GF-D8 (cell line): ENCODE data around the gene MEST.
"Not testable (repeated sequence)": the region's sequence is repeated elsewhere in the genome, so short reads cannot be mapped to it uniquely, and the experiment has no call there.

Experiments
- DNase-seq: peaks from one replicate; lab custom pipeline; 2025; lab: John Stamatoyannopoulos, UW

Gene MEST

DNA sequence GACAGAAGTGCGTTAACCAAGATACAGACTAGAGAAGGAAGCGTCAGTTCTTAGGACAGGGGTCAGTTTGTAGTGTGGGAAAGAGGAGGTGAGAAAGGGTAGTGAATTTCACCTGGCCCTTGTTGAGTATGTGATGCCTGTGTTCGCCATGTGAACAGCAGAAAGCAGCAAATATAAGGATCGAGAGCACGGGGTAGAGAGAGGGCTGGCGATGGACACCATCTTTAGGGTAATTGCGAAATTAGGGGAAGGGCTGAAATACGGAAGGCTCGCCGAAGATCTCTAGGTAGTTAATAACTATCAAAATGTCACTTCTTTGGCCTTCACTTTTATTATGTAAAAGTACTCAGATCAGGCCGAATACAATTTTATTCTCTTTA, 6.2 kb upstream of the MEST start:
- no peak for DNase-seq

DNA sequence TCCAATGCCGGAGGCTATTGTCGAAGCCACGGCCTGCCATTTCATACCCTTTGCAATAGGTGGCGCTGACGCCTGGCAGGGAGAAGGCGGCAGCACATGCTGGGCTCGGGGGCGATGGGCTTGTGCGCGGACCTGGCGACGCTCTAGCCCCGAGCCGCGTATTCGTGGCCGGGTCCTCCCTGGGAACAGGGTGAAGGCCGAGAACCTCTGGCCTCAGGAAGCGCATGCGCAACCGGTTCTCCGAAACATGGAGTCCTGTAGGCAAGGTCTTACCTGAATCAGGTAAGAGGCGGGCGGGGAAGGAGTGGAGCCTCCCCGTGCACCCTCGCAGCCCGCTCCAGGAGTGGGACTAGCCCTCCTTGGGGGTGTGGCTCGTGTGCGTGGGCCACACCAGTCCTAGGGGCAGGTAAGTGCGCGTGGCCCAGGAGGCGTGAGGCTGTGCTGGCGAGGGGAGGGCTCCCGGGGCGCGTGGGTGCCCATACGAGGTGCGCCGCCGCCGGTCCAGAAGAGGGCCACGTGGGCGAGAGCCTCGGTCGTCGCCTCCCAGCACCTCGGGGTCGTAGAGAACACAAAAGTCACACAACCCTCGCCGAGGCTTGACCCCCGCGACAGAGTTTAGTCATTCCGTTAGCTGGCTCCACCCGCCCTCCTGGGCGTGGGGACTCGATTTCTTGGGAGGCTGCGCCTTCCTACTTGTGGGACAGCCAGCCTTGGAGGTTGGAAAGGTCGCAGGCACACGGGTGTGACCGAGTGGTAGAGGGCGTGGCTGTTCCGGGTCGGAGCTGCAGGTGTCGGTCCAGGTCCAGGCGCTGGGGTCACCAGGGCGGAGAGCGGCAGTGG, 5.6 kb upstream of the MEST start:
- DNase-seq: peak; percentile 82

- peak; percentile 42 for DNase-seq
These were observed 4.9 kb upstream of the MEST start for GRCh38 chr7:130486954-130487436.

GRCh38 chr7:130488392-130489139, 3.3 kb upstream of the MEST start:
- DNase-seq: no peak

DNA sequence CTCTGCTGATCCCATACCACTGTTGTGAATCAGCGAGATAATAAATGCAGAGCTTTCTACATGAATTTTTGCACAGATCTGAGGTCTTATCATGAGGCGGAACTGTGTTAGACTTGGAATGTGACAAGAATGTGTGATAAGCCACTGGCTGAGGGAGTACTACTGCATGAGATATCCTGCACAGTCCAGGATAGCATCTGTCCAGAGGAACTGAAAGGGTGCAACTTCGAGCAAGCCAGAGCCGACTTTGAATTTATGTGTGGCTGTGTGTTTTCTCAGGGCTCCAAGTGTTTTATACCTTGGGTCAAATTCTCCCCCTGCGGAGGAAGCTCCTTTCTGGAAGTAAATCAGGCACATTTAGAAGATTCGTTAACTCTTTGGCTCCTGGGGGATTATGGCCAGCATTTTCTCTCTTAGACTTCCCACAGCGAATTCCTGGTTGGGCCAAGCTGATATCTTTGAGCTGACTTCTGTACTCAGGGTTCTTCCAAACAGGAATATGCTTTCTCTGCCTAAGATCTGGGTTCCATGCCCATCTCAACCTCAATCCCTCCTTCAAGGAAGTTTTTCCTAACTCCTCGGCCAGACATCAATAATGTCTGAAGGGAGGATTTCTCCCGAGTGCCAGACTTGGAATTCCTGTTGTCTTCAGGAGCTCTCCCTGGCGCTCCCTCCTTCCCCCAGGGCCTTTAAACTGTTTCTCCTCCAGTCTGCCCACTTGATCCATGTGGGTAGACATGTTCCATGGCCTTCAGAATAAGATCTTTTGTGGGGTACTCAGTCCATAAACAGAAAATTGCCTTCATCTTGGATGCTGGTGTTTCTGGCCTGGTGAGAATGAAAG, 2.5 kb upstream of the MEST start:
- DNase-seq: no peak

DNA sequence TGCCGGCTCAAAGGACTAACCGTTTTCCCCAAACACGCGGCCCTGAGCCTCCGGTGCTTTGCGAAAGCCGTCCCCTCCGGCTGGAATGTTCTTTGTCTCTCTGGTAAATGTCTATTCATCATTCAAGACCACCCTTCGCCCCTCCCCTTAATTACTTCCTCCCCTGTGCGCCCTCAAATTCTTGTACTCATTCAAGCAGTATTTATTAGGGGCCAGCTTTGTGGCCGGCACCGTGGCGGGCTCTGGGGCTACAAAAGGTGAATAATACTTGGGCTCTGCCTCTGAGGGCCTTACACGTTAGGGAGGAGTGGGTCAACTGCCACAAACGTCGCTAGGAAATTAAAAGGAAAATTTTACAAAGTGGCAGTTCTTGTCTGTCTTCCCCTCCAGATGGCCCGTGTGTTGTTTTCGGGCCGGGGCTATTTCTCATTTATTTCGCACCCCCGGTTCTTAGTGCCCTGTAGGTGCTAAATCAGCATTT, 1.5 kb upstream of the MEST start:
- no peak for DNase-seq

DNA sequence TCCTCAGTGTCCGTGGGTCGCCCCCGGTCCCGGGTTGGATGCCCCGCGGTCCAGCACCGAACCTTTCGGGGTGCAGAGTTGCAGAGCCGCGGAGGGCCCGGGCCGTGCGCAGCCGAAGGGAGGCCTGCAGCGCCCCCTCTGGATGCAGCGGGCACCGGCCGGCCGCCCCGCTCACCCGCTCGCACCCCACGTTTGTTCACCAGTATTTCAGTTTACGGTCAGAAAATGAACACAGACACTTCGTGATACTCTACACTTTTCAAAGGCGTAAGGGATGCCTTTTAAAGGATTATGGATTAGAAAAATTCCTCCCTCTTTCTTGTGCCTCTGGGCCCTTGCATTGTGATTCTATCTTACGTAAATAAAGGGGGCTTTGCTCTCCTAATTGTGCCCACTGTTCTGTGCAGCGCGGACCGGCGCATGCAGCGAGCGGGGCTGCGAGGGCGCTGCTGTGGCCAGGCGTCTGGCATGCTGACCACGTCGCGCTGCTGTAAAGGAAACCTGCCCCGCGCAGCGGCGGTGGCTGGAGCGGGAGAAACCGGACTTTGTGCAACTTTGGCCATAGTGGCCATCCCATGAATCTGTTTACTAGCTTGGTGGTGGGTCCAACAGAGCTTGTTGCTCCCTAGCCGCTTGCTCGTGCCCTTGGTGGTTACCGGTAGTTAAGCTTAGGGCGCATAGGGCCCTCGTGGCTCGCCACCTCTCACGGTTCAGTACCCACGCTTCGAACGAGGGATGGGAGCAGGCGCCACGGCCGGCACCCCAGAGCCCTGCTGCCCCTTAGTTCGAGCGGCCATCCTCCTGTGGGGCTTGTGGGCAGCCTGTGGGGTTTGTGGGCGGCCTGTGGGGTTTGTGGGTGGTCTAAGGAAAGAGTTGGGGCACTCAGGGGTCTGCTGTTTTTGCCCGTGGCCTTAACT, 739 bp upstream of the MEST start:
- DNase-seq: no peak

DNA sequence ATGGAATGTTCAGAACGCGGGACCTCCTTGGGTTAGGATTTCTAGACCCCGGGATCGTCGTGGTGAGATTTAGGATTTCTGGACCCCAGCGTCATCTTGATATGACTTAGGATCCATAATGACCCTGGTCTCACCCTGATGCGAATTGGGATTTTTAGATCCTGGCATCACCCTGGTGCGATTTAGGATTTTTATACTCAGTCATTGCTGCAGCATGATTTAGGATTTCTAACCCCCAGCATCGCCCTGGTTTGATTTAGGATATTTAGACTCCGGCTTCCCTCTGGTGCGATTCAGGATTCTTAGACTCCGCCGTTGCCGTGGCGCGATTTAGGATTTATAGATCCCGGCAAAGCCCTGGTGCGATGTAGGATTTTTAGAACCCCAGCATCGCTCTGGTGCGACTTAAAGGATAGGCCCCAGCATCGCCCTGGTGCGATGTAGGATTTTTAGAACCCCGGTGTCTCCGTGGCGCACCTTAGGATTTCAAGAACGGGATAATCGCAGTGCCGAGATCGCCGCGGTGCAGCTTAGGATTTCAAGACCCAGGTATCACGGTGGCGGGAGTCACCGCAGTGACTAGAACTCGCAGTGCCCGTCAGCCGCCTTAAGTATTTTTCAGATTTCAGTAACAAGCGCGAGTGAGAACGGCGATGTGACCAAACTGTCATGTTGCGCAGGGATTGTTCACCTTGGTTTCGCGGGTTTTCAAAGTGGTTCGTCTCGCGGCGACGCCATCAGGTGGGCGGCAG, 814 bp downstream of the MEST start:
- DNase-seq: no peak

- no peak for DNase-seq
These were observed 1.5 kb downstream of the MEST start for GRCh38 chr7:130493275-130493873.

GRCh38 chr7:130494431-130494858, 2.6 kb downstream of the MEST start:
- DNase-seq: no peak

DNA sequence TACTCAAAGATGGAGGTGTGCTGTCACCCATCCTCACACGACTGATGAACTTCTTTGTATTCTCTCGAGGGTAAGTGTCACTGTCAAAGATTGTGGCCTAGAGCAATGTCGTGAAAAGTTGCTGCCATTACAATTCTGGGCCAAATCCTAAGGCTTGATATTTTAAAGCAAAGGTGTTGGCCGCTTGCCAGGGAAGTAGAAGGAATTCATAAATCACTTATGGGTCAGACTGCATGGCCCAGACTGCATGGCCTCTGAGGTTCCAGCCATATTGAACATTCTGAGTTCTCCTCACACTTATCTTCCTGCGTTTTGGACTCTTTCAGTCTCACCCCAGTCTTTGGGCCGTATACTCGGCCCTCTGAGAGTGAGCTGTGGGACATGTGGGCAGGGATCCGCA, 8.6 kb downstream of the MEST start:
- no peak for DNase-seq

- DNase-seq: no peak
These were observed 9.0 kb downstream of the MEST start for GRCh38 chr7:130500910-130501309.

- no peak for DNase-seq
These were observed 13.9 kb downstream of the MEST start for GRCh38 chr7:130505753-130506152.

DNA sequence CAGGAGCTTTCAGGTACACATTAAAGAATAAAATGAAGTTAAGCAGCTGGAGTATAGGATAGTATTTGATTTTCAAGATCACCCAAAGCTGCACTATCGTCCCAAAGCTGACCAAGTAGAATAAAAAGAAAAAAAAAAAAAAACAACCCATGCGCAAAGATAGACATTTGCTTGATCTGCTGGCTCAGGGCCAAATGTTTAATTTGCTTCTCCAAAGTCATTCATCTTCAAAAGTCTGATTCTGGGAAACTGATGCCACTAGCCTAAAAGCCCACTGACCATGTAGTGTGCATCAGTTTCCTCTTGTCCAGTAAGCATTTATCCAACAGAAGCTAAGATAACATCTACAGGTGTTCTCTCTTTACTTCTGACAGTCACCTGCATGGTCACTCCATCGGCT, 14.5 kb downstream of the MEST start:
- DNase-seq: no peak

GRCh38 chr7:130512038-130512437, 20.2 kb downstream of the MEST start:
- DNase-seq: not testable (repeated sequence)

DNA sequence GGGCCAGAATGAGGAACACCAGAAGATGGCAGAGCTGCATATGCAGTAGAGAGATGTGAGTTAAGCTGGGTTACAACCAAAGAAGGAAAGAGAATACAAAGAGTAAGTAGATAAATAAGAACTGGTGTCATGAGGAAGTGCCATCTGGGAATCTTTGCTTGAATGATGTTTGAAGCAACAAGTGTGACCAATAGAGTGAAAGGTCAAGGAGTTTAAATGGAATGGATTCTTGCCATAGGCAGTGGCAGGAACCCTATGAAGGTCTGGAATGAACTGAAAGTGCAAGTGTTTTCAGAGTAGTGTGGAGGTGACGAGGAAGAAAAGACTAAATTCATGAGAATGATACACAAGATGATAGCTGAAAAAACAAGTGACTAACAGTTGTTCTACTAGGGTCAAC, 21.6 kb downstream of the MEST start:
- no peak for DNase-seq

GRCh38 chr7:130515315-130516040, 23.6 kb downstream of the MEST start:
- no peak for DNase-seq

DNA sequence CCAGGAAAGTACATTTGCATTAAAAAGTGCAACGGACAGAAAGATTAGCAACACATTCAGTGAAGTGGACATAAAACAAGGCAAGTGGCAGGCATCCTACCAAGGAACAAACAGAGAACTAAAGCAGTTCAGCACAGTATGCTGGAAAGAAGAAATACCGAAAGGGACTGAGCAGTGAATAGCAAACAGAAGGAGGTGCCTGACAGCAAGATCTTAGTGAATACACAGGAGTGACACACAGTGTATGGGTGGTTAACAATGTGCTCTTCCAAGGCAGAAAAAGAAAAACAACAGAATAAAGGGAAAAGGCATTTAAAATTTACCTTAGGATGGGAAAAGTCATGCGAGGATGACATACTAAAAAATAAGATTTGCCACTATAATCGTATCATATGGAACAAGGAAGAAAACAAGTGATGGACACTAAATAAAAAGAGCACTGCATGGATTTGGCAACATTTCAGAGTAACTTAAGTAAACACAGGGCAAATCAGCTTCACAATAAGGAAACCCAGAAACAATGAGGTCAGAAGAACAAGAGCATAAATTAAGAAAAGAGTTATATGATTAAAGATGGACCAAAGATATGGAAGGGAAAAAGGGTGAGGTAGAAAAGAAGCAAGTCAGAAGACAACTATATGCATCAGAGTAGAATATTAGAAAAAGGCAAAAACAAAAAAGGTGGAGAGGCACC, 29.5 kb downstream of the MEST start:
- no peak for DNase-seq
